ENCODE measurements around the gene PHF21A. TPM values are rescaled to one million over a fixed set of nuclear protein-coding genes. Genes with fewer than 3 reads are reported as not detected.

PHF21A gene
- total RNA-seq, 1 donor from 2014 or later: 45.4 TPM

GRCh38 chr11:45899086-45899447, 222.2 kb downstream of the PHF21A start:
- TF ChIP-seq, protein P1, sequence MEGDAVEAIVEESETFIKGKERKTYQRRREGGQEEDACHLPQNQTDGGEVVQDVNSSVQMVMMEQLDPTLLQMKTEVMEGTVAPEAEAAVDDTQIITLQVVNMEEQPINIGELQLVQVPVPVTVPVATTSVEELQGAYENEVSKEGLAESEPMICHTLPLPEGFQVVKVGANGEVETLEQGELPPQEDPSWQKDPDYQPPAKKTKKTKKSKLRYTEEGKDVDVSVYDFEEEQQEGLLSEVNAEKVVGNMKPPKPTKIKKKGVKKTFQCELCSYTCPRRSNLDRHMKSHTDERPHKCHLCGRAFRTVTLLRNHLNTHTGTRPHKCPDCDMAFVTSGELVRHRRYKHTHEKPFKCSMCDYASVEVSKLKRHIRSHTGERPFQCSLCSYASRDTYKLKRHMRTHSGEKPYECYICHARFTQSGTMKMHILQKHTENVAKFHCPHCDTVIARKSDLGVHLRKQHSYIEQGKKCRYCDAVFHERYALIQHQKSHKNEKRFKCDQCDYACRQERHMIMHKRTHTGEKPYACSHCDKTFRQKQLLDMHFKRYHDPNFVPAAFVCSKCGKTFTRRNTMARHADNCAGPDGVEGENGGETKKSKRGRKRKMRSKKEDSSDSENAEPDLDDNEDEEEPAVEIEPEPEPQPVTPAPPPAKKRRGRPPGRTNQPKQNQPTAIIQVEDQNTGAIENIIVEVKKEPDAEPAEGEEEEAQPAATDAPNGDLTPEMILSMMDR (IDR thresholded peaks at IDR 0.05): no peak
- Histone ChIP-seq H3K9me3 (no peaks in the 10 kb centered on the region), H3K27me3 (no peaks in the 10 kb centered on the region), H3K27ac (no peak overlapping the region), H3K4me3 (peak overlapping the region; percentile 58), H3K4me1 (peaks cover 12% of the 10 kb centered on the region), H3K36me3 (no peaks in the 10 kb centered on the region)
- ATAC-seq (no peak), DNase-seq (no peak)
- intact Hi-C loops (cut with DNase I): no loop called here

- DNase-seq (no peak), ATAC-seq (no peak)
- H3K27ac ChIP-seq: no peak overlapping the region
- no peaks in the 10 kb centered on the region for H3K27me3 ChIP-seq
- no peak overlapping the region for H3K4me3 ChIP-seq
- intact Hi-C loops (cut with DNase I): no loop called here
- H3K4me1 ChIP-seq: peaks cover 12% of the 10 kb centered on the region
- no peaks in the 10 kb centered on the region for H3K9me3 ChIP-seq
- TF ChIP-seq, protein P1 (IDR thresholded peaks at IDR 0.05): no peak
- H3K36me3 ChIP-seq: no peaks in the 10 kb centered on the region
Measured at GRCh38 chr11:45897556-45897955, 223.7 kb downstream of the PHF21A start.

DNA sequence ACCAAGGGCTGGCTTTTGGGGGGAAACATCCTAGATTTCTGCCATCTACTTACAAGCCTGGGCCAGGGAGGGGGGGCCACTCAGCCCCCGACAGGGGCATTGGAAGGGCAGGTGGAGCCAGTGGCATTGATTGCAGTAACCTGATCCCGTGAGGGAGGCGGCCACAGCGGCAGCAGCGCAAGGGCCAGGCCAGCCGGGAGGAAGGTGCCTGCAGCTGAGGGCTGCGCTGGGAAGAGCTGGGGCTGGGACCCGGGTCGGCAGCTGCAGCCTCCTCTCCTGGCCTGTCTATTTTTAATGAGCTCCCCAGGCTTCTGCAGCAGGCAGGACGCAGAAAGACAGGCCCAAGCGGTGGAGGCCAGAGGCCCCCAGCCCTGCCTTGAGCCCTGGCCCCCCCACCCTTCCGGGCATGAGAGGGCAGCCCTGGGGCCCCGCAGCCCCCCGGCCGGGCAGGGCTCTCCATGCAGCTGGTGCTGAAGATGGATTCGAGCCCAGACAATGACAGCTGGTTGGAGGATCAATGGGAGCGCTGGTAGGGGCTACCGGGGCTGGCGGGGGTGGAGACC, 224.8 kb downstream of the PHF21A start:
- intact Hi-C loops (cut with DNase I): no loop called here
- no peak for DNase-seq

GRCh38 chr11:45895553-45896259, 225.5 kb downstream of the PHF21A start:
- Histone ChIP-seq H3K4me1 (peaks cover 7% of the 10 kb centered on the region), H3K27me3 (no peaks in the 10 kb centered on the region), H3K4me3 (no peak overlapping the region), H3K36me3 (no peaks in the 10 kb centered on the region), H3K27ac (no peak overlapping the region), H3K9me3 (no peaks in the 10 kb centered on the region)
- no peak for DNase-seq
- ATAC-seq: no peak
- TF ChIP-seq, protein P1 (IDR thresholded peaks at IDR 0.05): no peak
- intact Hi-C loops (cut with DNase I): no loop called here

More for the DNA sequence above, 224.8 kb downstream of the PHF21A start:
- peaks cover 12% of the 10 kb centered on the region for H3K4me1 ChIP-seq
- no peak overlapping the region for H3K27ac ChIP-seq
- no peak for ATAC-seq
- H3K36me3 ChIP-seq: no peaks in the 10 kb centered on the region
- H3K4me3 ChIP-seq: no peak overlapping the region
- TF ChIP-seq, protein P1 (IDR thresholded peaks at IDR 0.05): no peak
- no peaks in the 10 kb centered on the region for H3K9me3 ChIP-seq
- no peaks in the 10 kb centered on the region for H3K27me3 ChIP-seq

DNA sequence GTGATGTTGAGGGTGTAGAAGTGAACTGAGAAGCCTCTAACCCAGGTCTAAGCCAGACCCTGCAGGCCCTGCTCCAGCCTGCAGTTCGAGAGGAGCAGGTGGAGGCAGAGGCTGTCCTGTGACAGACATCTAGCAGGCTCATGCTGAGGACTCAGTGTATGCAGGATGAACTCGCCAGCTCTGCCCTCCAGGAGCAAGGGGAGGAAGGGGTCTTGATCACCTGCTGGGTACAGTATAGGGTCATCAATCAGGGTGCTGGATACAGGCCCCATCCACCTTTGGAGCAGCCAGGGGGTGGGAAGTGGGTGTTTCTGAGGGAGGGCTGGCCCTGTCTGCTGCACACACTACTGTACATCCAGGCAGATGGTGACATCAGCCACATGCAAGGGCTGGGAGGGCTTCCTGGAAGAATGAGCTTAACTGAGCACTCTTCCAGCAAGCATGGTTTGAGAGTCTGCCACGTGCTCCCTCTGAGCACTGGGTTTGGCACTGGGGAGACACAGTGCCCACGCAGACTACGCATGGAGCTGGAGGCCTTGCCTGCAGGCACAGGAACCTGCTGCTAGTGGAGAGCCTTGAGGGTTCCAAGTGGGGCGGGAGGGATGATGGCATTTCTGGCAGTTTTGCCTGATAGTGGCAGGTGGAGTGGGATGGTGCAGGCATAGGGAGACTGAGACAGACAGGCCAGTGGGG, 226.6 kb downstream of the PHF21A start:
- no peak overlapping the region for H3K4me3 ChIP-seq
- intact Hi-C loops (cut with DNase I): no loop called here
- no peak for ATAC-seq
- H3K9me3 ChIP-seq: no peaks in the 10 kb centered on the region
- H3K36me3 ChIP-seq: no peaks in the 10 kb centered on the region
- DNase-seq: no peak
- H3K27ac ChIP-seq: no peak overlapping the region
- peaks cover 7% of the 10 kb centered on the region for H3K4me1 ChIP-seq
- no peaks in the 10 kb centered on the region for H3K27me3 ChIP-seq
- TF ChIP-seq, protein P1 (IDR thresholded peaks at IDR 0.05): no peak
